ENCODE data around the gene RPH3AL.

The RPH3AL gene

DNA sequence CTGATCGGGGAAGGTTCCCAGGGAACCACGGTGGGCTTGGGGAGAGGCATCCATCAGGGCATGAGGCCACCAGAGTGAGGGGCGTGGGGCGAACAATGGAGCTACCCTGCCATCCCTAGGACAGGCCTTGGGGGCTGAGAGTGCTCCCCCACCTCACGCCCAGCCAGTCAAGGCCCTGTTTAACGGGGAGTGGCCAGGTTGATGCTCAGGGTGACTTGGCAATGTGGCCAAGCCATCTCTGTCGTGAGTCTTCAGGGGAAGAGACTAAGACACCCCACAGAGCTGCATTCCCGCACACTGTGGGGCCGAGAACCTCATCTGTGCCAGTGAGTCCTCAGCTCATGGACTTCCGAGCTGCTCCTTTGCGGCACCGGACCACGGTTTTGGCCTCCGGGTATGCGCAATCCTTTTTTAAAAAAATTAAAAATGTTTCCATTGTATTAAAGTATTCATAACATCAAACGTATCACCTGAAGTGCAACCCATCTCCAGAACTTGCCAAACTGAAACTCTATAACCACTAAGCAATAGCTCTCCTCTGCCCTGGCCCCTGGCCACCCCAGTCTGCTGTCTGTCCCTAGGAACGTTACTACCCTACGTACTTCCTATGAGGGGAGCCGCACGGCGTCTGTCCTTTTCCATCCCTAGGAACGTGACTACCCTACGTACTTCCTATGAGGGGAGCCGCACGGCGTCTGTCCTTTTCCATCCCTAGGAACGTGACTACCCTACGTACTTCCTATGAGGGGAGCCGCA lies 99.3 kb downstream of the RPH3AL start:
- DNase-seq (ENCODE audit: insufficient read length) (no peak), FAIRE-seq (no peak)
- TF ChIP-seq POLR2A (IDR thresholded peaks at IDR 0.05; ENCODE audit: low read depth, low read length): no peak
- TF ChIP-seq POLR2AphosphoS5 (IDR thresholded peaks at IDR 0.05; ENCODE audit: low read depth, low read length): no peak
- TF ChIP-seq TAF1 (IDR thresholded peaks at IDR 0.05; ENCODE audit: borderline replicate concordance, low read depth, low read length): no peak

DNA sequence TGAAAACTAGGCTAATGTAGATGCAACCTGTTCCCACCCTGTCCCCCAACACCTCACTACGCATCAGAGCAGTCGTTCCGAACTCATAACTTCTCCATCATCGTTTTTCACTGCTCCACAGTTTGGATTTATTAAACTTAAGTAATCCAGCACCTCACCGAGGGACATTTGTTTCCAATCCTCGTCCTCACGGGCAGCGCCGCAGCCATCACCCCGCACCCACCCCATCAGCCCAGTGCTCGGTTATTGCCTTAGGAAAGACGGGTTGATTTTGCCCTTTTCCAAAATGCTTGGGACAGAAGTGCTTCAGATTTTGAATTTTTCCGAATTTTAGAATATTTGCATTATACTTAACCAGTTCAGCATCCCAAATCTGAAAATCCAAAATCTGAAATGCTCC lies 100.2 kb downstream of the RPH3AL start:
- no peak for FAIRE-seq
- TF ChIP-seq POLR2AphosphoS5 (IDR thresholded peaks at IDR 0.05; ENCODE audit: low read depth, low read length): no peak
- TF ChIP-seq TAF1 (IDR thresholded peaks at IDR 0.05; ENCODE audit: borderline replicate concordance, low read depth, low read length): no peak
- TF ChIP-seq POLR2A (IDR thresholded peaks at IDR 0.05; ENCODE audit: low read depth, low read length): no peak
- no peak for DNase-seq (ENCODE audit: insufficient read length)

DNA sequence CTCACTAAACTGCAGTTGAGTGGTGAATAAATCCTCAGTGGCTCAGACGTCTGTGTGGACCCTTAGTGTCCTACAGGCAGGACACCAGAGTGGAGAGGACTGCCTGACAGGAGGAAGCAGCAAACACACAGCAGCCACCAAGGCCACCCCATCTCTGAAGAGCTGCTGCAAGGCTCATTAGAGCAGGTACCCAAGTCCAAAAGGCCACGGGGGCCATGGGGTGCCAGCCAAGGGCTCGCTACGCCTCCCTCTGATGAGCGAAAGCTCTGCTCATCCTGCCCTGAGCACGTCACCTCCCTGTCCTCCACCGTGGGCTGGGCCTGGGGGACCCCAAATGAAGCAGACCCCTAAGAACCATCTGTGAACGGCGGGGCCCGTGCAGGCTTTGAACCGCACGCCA lies 101.1 kb downstream of the RPH3AL start:
- FAIRE-seq: no peak
- DNase-seq (ENCODE audit: insufficient read length): no peak
- TF ChIP-seq POLR2AphosphoS5 (IDR thresholded peaks at IDR 0.05; ENCODE audit: low read depth, low read length): no peak
- no peak for TF ChIP-seq POLR2A (IDR thresholded peaks at IDR 0.05; ENCODE audit: low read depth, low read length)
- no peak for TF ChIP-seq TAF1 (IDR thresholded peaks at IDR 0.05; ENCODE audit: borderline replicate concordance, low read depth, low read length)

DNA sequence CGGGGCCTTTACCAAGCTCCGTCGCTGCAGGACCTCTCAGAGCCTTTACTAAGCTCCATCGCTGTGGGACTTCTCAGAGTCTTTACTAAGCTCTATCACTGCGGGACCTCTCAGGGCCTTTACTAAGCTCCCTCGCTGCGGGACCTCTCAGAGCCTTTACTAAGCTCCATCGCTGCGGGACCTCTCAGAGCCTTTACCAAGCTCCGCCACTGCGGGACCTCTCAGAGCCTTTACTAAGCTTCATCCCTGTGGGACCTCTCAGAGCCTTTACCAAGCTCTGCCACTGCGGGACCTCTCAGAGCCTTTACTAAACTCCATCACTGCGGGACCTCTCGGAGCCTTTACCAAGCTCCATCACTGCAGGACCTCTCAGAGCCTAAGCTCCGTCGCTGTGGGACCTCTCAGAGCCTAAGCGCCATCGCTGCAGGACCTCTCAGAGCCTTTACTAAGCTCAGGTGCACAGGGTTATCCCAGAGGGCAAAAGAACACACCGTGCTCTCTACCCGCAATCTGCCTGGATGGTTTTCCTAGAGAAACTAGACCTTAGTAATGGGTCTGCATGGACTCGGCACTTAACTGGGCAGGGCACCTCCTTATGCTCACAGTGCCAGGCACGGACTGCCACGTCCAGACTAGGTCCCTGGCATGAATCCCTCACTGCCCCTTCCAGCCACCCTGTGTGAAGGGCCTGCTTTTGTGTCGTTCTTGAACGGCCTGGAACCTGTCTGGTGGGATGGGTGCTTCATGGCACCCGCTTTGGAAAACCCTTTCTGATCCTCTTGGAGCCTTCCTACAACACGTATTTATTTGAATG lies 101.9 kb downstream of the RPH3AL start:
- no peak for TF ChIP-seq POLR2A (IDR thresholded peaks at IDR 0.05; ENCODE audit: low read depth, low read length)
- TF ChIP-seq TAF1 (IDR thresholded peaks at IDR 0.05; ENCODE audit: borderline replicate concordance, low read depth, low read length): no peak
- no peak for TF ChIP-seq POLR2AphosphoS5 (IDR thresholded peaks at IDR 0.05; ENCODE audit: low read depth, low read length)
- DNase-seq (ENCODE audit: insufficient read length): no peak
- no peak for FAIRE-seq

DNA sequence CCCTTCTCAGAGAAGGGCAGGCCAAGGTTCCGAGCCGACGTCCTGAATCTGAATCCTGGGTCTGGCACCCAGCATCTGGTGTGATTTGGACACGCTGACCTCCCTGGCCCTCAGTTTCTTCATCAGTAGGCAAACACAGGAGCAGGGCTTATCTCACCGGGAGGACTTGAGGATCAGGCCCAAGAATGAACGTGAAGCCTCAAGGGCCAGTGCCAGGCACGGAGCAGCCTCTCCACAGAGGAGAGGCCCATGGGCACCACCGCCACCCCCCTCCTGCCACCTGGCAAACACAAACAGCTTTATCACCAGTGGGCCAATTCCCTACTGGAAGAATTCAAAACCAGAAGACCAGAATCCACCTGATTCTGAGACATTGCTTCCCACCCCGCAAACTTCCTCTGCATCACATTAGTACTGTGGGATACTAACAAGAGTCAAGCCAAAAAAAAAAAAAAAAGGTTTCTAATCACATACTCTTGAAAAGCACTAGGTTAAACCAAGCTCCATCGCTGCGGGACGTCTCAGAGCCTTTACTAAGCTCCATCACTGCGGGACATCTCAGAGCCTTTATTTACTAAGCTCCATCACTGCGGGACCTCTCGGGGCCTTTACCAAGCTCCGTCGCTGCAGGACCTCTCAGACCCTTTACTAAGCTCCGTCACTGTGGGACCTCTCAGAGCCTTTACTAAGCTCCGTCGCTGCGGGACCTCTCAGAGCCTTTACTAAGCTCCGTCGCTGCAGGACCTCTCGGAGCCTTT lies 103.2 kb downstream of the RPH3AL start:
- no peak for DNase-seq (ENCODE audit: insufficient read length)
- no peak for TF ChIP-seq TAF1 (IDR thresholded peaks at IDR 0.05; ENCODE audit: borderline replicate concordance, low read depth, low read length)
- no peak for TF ChIP-seq POLR2AphosphoS5 (IDR thresholded peaks at IDR 0.05; ENCODE audit: low read depth, low read length)
- no peak for TF ChIP-seq POLR2A (IDR thresholded peaks at IDR 0.05; ENCODE audit: low read depth, low read length)
- FAIRE-seq: no peak

DNA sequence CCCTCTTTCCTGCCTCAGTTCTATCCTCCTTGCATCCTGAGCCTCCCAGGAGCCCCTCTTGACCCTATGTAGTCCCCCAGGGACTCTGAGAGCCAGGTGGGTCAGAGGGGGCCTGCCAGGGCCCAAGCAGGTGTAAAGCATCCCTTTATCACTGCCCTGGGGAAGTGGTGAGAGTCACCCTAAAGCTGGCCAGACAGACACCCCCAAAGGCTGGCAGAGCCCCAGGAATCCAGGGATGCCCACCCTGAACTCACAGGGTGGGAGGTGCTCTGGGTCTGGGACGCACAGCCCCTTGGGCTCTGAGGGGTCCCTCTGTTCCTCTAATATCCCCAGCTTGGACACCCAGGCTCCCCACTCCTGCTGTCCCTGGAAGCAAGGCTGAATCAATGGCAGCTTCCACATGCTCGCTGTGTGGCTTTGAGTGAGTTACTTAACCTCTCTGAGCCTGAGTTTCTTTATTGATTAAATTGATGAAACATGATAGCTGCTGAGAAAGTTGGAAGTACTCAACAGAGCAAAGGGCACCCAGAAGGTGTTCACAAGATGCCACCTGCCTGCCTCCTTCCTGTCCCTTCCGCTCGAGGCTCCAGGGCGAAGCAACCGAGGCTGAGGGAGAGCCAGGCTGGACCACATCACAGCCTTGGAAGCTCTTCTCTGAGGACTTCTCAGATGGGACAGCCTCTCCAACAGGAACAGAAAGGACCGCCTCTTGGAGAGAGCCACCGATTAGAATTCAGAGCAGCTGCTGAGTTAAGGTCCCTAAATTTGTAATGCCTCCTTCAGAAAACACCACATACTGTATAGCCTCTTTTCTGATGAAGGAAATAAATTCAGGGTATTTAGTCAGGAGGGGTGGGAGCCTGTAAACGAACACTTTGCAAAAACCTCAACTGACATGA lies 104.0 kb downstream of the RPH3AL start:
- FAIRE-seq (no peak), DNase-seq (ENCODE audit: insufficient read length) (no peak)

DNA sequence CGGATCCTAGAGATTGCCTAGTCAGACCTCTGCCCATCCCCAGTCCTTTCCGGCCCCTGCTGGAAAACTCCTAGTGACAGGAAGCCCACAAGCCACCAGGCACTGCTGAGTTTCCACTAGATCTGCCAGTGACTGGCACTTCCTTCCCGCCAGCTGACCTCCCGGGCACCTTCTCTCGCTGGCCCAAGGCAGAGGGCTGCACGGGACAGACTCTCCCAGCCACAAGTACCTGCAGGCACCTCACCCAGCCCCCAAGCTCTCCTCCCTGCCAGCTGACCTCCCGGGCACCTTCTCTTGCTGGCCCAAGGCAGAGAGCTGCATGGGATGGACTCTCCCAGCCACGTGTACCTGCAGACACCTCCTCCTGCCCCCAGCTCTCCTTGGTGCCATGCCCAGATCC lies 104.8 kb downstream of the RPH3AL start:
- DNase-seq (ENCODE audit: insufficient read length) (no peak), FAIRE-seq (no peak)
- TF ChIP-seq POLR2A (IDR thresholded peaks at IDR 0.05; ENCODE audit: low read depth, low read length) (no peak), TAF1 (IDR thresholded peaks at IDR 0.05; ENCODE audit: borderline replicate concordance, low read depth, low read length) (no peak), POLR2AphosphoS5 (IDR thresholded peaks at IDR 0.05; ENCODE audit: low read depth, low read length) (no peak)

More for the DNA sequence above, 104.0 kb downstream of the RPH3AL start:
- no peak for TF ChIP-seq TAF1 (IDR thresholded peaks at IDR 0.05; ENCODE audit: borderline replicate concordance, low read depth, low read length)
- TF ChIP-seq POLR2AphosphoS5 (IDR thresholded peaks at IDR 0.05; ENCODE audit: low read depth, low read length): no peak
- TF ChIP-seq POLR2A (IDR thresholded peaks at IDR 0.05; ENCODE audit: low read depth, low read length): no peak

DNA sequence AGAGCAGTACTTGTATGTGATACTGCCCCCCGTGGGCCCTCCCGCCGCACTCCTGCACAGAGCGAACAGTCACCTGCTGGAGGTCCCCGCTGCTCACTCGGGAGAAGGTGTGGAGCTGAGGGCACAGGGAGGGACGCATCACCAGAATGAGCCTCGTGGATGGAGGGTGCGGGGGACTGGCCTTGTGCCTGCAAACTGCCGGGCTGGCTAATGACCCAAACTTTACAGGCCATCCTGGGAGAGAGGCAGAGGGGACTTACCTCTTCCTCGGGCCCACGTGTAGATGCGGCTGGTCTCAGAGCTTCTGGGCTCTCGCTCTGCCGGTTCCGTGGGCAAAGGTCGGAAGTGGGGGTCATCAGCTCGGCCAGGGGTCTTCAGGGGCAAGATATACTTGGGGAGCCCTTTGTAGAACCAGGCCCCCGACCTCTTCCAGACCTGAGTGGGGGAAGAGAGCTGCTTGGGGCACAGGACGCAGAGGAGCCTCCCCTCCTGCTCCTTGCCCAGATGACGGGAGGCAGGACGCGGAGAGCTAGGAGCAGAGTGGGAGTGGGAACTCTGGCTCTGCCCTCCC lies 105.7 kb downstream of the RPH3AL start:
- TF ChIP-seq TAF1 (IDR thresholded peaks at IDR 0.05; ENCODE audit: borderline replicate concordance, low read depth, low read length) (no peak), POLR2AphosphoS5 (IDR thresholded peaks at IDR 0.05; ENCODE audit: low read depth, low read length) (no peak), POLR2A (IDR thresholded peaks at IDR 0.05; ENCODE audit: low read depth, low read length) (no peak)
- DNase-seq (ENCODE audit: insufficient read length) (no peak), FAIRE-seq (no peak)

DNA sequence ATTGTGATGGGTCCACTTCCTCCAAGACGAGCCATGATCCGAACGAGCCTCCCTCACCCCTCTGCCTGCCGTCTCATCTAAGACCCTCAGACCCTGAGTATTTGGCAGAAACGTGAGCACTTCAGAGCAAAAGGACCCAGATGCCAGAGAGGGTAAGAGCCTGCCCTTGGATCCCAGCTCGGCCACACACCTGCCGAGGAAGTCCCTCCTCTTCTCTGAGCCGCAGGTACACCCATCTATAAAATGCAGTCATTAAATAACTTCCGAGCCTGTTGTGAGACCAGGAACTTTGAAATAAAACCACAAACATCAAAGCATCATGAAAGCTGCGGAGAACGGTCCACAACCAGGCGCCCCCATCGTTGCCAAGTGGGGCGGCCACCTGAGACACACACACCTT lies 106.4 kb downstream of the RPH3AL start:
- DNase-seq (ENCODE audit: insufficient read length) (no peak), FAIRE-seq (no peak)
- TF ChIP-seq POLR2AphosphoS5 (IDR thresholded peaks at IDR 0.05; ENCODE audit: low read depth, low read length): no peak
- TF ChIP-seq TAF1 (IDR thresholded peaks at IDR 0.05; ENCODE audit: borderline replicate concordance, low read depth, low read length): no peak
- TF ChIP-seq POLR2A (IDR thresholded peaks at IDR 0.05; ENCODE audit: low read depth, low read length): no peak

DNA sequence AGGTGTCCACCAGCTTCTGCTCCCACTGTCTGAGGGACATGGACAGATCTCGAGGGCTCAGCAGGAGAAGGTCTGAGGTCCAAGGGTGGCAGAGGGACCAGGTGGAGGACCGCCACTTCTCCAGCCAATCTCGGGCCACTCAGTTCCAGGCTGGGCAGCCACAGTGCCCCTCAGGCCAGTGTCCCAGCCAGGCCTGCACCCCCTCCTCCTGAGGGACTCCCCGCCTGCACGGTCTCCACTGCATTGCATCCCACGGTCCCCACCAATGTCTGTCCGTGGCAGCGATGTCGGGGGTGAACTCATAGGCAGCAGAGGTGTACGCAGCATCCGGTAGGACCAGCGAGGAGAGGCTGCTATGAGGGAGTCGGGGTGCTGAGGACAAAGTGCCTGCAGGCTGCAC lies 107.0 kb downstream of the RPH3AL start:
- DNase-seq (ENCODE audit: insufficient read length) (no peak), FAIRE-seq (no peak)
- TF ChIP-seq POLR2AphosphoS5 (IDR thresholded peaks at IDR 0.05; ENCODE audit: low read depth, low read length) (no peak), TAF1 (IDR thresholded peaks at IDR 0.05; ENCODE audit: borderline replicate concordance, low read depth, low read length) (no peak), POLR2A (IDR thresholded peaks at IDR 0.05; ENCODE audit: low read depth, low read length) (no peak)

Data from GM12892 (cell line).